Measurements from ENCODE around the gene UBE2G1.

The UBE2G1 gene

DNA sequence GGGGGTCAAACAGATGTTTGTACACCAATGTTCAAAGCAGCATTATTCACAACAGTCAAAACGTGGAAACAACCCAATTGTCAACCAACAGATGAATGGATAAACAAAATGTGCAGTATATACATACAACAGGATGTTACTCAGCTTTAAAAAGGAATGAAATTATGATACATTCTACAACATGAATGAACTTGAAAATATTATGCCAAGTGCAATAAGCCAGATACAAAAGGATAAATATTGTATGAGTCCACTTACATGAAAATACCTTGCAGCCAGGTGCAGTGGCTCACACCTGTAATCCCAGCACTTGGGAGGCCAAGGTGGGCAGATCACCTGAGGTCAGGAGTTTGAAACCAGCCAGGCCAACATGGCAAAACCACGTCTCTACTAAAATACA, 39.9 kb downstream of the UBE2G1 start:
- Mint-ChIP-seq H3K9me3 (no peaks in the 10 kb centered on the region), H3K36me3 (ENCODE audit: insufficient read depth) (peaks cover 17% of the 10 kb centered on the region), H3K4me1 (peaks cover 59% of the 10 kb centered on the region), H3K27ac (ENCODE audit: low read depth) (no peak overlapping the region), H3K4me3 (no peak overlapping the region), H3K27me3 (no peaks in the 10 kb centered on the region)
- ATAC-seq (replicated peaks; ENCODE audit: extremely low read depth, poor library complexity, severe bottlenecking), result no peak
- no peak for DNase-seq (ENCODE audit: low spot score in 2 of 2)

DNA sequence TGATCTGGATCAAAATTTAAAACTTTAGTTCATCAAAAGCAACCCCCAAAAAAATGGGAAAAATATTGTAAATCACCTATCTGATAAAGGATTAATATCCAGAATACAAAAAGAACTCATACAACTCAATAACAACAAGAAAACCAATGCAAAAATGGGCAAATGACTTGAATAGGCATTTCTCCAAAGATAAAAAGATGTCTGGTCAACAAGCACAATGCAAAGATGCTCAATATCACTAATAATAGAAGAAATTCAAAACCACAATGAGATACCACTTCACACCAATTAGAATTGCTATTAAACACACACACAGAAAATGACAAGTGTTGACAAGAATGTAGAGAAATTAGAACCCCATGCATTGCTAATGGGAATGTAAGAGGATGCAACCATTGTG, 40.4 kb downstream of the UBE2G1 start:
- Mint-ChIP-seq H3K36me3 (ENCODE audit: insufficient read depth) (peaks cover 19% of the 10 kb centered on the region), H3K9me3 (no peaks in the 10 kb centered on the region), H3K27ac (ENCODE audit: low read depth) (no peak overlapping the region), H3K27me3 (no peaks in the 10 kb centered on the region), H3K4me1 (peaks cover 56% of the 10 kb centered on the region), H3K4me3 (no peak overlapping the region)
- no peak for DNase-seq (ENCODE audit: low spot score in 2 of 2)
- ATAC-seq (replicated peaks; ENCODE audit: extremely low read depth, poor library complexity, severe bottlenecking), result no peak

DNA sequence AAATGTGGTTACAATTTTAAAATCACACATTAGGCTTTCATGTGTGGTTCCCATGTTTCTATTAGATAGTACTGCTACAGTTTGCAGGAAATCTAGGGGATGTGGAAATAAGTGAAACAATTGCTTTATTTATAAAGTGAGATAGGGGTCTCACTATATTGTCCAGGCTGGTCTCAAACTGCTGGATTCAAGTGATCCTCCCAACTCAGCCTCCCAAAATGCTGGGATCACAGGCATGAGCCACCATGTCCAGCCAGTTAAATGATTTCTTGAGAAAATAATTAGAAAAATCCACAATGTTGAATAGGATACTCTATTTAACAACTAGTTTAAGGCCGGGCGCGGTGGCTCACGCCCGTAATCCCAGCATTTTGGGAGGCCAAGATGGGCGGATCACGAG, 42.0 kb downstream of the UBE2G1 start:
- peaks cover 14% of the 10 kb centered on the region for H3K36me3 Mint-ChIP-seq (ENCODE audit: insufficient read depth)
- no peak overlapping the region for H3K4me3 Mint-ChIP-seq
- H3K27me3 Mint-ChIP-seq, result no peaks in the 10 kb centered on the region
- peaks cover 58% of the 10 kb centered on the region for H3K4me1 Mint-ChIP-seq
- DNase-seq (ENCODE audit: low spot score in 2 of 2) (no peak), ATAC-seq (replicated peaks; ENCODE audit: extremely low read depth, poor library complexity, severe bottlenecking) (no peak)
- no peaks in the 10 kb centered on the region for H3K9me3 Mint-ChIP-seq
- no peak overlapping the region for H3K27ac Mint-ChIP-seq (ENCODE audit: low read depth)

DNA sequence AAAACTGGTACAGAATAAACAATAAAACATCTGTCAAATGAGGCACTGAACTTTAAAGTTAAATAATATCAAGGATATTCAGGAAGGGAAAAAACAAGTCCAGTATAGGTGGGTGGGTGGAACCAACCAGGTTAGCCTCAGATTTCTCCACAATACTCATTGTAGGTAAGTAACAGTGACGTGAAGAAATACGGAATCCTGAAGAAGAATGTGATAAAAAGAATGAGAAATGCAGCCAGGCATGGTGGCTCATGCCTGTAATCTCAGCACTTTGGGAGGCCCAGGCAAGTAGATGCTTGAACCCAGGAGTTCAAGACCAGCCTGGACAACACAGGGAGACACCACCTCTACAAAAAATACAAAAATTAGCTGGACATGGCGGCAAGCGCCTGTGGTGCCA, 47.3 kb downstream of the UBE2G1 start:
- peaks cover 14% of the 10 kb centered on the region for H3K36me3 Mint-ChIP-seq (ENCODE audit: insufficient read depth)
- no peaks in the 10 kb centered on the region for H3K9me3 Mint-ChIP-seq
- no peak overlapping the region for H3K27ac Mint-ChIP-seq (ENCODE audit: low read depth)
- ATAC-seq (replicated peaks; ENCODE audit: extremely low read depth, poor library complexity, severe bottlenecking) (no peak), DNase-seq (ENCODE audit: low spot score in 2 of 2) (no peak)
- no peak overlapping the region for H3K4me3 Mint-ChIP-seq
- peaks cover 57% of the 10 kb centered on the region for H3K4me1 Mint-ChIP-seq
- H3K27me3 Mint-ChIP-seq, result no peaks in the 10 kb centered on the region

DNA sequence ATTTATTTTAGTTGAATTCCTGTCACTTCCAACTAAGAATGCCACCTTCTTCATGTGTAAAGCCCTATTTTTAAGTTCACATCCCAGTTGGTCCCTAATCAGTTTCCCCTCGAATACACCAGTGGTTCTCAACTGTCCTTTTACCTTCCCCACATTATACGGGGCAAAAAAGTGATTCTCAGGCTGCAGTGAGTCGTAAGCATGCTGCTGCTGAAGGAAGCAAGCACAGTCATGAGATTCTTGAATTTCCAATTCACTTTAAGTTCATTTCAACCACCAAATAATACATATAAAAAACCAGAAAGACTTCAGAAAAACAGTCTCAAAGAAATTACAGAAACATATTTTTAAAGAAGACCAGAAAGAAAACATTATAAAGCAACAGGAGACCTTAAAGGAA, 47.9 kb downstream of the UBE2G1 start:
- DNase-seq (ENCODE audit: low spot score in 2 of 2), result no peak
- H3K4me1 Mint-ChIP-seq, result peaks cover 58% of the 10 kb centered on the region
- peaks cover 14% of the 10 kb centered on the region for H3K36me3 Mint-ChIP-seq (ENCODE audit: insufficient read depth)
- H3K27ac Mint-ChIP-seq (ENCODE audit: low read depth), result peak overlapping the region; percentile 63
- no peaks in the 10 kb centered on the region for H3K27me3 Mint-ChIP-seq
- no peaks in the 10 kb centered on the region for H3K9me3 Mint-ChIP-seq
- ATAC-seq (replicated peaks; ENCODE audit: extremely low read depth, poor library complexity, severe bottlenecking), result no peak
- no peak overlapping the region for H3K4me3 Mint-ChIP-seq

DNA sequence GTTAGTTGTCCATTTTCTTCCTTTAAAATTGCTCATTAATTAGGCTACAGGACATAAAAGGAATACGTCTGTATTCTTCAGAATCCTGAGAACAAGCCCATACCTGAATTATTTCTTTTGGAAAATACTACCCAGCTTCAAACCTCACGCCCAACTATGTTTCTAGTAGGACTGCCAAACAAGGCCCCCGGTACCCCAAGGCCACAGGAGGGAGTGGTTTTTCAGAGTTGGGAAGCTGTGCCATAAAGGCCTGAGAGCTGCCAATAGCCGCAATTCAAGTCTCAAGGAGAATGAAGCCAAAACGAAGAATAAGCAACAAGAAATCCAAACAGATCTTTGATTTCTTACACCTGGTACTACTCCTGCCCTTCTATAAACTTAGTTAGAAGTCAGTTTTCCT, 48.3 kb downstream of the UBE2G1 start:
- no peak overlapping the region for H3K4me3 Mint-ChIP-seq
- ATAC-seq (replicated peaks; ENCODE audit: extremely low read depth, poor library complexity, severe bottlenecking) (no peak), DNase-seq (ENCODE audit: low spot score in 2 of 2) (no peak)
- peak overlapping the region; percentile 63 for H3K27ac Mint-ChIP-seq (ENCODE audit: low read depth)
- peaks cover 59% of the 10 kb centered on the region for H3K4me1 Mint-ChIP-seq
- no peaks in the 10 kb centered on the region for H3K9me3 Mint-ChIP-seq
- peaks cover 13% of the 10 kb centered on the region for H3K36me3 Mint-ChIP-seq (ENCODE audit: insufficient read depth)
- no peaks in the 10 kb centered on the region for H3K27me3 Mint-ChIP-seq

DNA sequence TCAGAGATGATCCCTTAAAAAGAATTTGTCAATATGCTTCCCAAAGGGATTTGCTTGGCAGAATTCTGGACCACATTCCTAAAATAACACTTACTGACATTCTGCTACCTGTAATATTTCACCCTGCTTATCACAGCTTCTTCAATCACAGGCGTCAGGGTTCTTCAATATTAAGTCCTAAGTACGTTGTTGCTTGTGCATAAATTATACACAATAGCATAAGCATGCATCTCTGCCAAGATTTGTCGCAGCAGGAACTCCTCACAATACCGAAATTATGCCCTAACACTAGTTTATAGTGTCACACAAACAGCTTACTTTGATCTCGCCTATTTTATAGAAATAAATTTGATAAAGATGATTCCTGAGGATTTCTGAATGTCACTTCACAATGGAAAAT, 48.9 kb downstream of the UBE2G1 start:
- Mint-ChIP-seq H3K4me1 (peaks cover 59% of the 10 kb centered on the region), H3K4me3 (no peak overlapping the region), H3K9me3 (no peaks in the 10 kb centered on the region), H3K27ac (ENCODE audit: low read depth) (no peak overlapping the region), H3K36me3 (ENCODE audit: insufficient read depth) (peaks cover 13% of the 10 kb centered on the region), H3K27me3 (no peaks in the 10 kb centered on the region)
- DNase-seq (ENCODE audit: low spot score in 2 of 2), result no peak
- ATAC-seq (replicated peaks; ENCODE audit: extremely low read depth, poor library complexity, severe bottlenecking), result no peak

DNA sequence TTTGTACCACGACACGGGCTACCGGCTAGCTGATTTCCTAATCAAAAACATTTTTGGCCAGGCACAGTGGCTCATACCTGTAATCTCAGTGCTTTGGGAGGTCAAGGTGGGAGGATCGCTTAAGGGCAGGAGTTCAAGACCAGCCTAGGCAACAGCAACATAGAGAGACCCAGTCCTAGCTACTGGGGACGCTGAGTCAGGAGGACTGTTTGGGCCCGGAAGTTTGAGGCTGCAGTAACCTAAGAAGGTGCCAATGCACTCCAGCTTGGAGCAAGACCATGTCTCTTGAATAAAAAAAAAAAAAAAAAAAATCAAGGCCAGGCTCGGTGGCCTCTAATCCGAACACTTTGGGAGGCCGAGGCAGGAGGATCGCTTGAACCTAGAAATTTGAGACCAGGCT, 49.8 kb downstream of the UBE2G1 start:
- Mint-ChIP-seq H3K27me3 (no peaks in the 10 kb centered on the region), H3K27ac (ENCODE audit: low read depth) (no peak overlapping the region), H3K9me3 (no peaks in the 10 kb centered on the region), H3K4me1 (peaks cover 60% of the 10 kb centered on the region), H3K36me3 (ENCODE audit: insufficient read depth) (peaks cover 16% of the 10 kb centered on the region), H3K4me3 (no peak overlapping the region)
- ATAC-seq (replicated peaks; ENCODE audit: extremely low read depth, poor library complexity, severe bottlenecking) (no peak), DNase-seq (ENCODE audit: low spot score in 2 of 2) (no peak)

DNA sequence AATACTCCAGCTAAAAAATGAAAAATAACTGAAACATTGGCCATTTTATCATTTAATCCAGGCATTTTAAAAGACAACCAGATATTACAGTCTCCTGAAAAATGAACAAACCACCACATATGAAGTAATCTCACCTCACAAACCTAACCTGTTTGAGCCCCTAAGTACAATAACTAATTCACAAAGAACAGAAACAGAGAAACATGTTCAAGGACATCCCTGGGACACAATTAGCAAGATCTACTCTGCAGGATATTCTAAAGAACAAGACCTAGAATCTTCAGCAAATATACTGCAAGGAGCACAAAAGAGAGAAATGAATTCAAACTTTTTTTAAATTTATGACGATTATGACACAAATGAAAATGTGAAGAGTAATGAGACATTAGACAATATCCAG, 51.9 kb downstream of the UBE2G1 start:
- ATAC-seq (replicated peaks; ENCODE audit: extremely low read depth, poor library complexity, severe bottlenecking) (no peak), DNase-seq (ENCODE audit: low spot score in 2 of 2) (no peak)
- Mint-ChIP-seq H3K27ac (ENCODE audit: low read depth) (peak overlapping the region; percentile 50), H3K4me1 (peaks cover 78% of the 10 kb centered on the region), H3K4me3 (no peak overlapping the region), H3K36me3 (ENCODE audit: insufficient read depth) (peaks cover 13% of the 10 kb centered on the region), H3K27me3 (no peaks in the 10 kb centered on the region), H3K9me3 (no peaks in the 10 kb centered on the region)

DNA sequence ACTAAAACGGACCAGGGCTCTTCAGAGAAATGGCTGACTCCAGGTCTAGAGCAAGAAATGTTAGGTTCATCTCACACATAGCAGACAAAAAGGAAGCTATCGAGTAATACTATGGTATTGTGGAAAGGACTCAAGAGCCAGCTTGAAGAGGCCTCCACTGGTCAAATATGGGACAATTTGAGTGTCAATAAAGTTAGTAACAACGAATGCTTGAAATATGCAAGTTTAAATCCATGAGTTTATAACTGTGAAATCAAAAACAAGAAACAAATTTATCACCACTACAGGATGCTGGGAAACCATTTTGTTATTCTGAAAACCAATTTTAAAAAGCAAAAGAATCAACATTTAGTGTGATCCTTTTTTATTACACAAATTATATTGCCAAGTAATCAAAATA, 52.3 kb downstream of the UBE2G1 start:
- H3K4me1 Mint-ChIP-seq, result peaks cover 76% of the 10 kb centered on the region
- ATAC-seq (replicated peaks; ENCODE audit: extremely low read depth, poor library complexity, severe bottlenecking), result no peak

DNA sequence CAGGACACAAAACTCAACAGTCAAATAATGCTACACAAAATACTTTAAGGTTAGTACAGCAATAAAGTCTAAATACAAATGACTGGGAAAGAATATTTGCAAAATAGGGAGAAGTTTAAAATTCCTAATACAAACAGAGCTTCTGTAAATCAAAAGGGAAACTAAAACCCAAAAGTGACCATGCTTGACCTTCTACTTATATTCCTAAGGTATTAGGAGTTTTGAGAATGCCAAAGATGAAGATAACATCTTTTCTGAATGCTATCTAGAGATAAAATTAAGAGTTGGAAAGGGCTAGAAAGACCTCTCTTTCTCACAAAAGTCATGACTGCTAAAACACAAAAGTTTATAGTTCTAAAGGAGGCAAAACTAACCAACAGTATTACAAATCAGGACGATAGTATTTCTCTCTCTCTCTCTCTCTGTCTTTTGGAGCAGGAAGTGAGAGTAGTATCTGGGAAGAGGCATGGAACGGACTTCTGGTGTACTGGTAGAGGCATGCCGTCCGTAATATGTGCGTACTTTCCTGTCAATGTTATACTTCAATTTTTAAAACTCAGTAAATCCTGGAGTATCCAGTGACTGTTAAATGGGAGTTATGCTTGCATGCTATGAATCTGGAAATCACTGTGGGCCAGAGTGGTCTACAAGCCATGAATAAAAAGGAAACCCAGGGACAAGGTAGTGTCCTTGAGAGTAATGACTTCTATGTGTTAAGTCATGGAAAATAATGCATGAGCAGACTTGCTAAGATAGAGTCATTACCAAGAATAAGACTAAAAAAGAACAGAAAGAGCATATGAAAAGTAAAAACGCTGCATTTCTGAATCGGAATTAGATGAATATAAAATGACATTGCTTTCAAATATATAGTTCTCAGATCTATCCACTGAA, 53.0 kb downstream of the UBE2G1 start:
- DNase-seq (ENCODE audit: low spot score in 2 of 2) (no peak), ATAC-seq (replicated peaks; ENCODE audit: extremely low read depth, poor library complexity, severe bottlenecking) (no peak)
- Mint-ChIP-seq H3K27me3 (no peaks in the 10 kb centered on the region), H3K4me1 (peaks cover 75% of the 10 kb centered on the region), H3K36me3 (ENCODE audit: insufficient read depth) (peaks cover 13% of the 10 kb centered on the region), H3K9me3 (no peaks in the 10 kb centered on the region), H3K4me3 (no peak overlapping the region), H3K27ac (ENCODE audit: low read depth) (no peak overlapping the region)

More for the DNA sequence above, 52.3 kb downstream of the UBE2G1 start:
- Mint-ChIP-seq H3K36me3 (ENCODE audit: insufficient read depth) (peaks cover 13% of the 10 kb centered on the region), H3K27ac (ENCODE audit: low read depth) (no peak overlapping the region), H3K27me3 (no peaks in the 10 kb centered on the region), H3K4me3 (no peak overlapping the region), H3K9me3 (no peaks in the 10 kb centered on the region)
- DNase-seq (ENCODE audit: low spot score in 2 of 2), result no peak

DNA sequence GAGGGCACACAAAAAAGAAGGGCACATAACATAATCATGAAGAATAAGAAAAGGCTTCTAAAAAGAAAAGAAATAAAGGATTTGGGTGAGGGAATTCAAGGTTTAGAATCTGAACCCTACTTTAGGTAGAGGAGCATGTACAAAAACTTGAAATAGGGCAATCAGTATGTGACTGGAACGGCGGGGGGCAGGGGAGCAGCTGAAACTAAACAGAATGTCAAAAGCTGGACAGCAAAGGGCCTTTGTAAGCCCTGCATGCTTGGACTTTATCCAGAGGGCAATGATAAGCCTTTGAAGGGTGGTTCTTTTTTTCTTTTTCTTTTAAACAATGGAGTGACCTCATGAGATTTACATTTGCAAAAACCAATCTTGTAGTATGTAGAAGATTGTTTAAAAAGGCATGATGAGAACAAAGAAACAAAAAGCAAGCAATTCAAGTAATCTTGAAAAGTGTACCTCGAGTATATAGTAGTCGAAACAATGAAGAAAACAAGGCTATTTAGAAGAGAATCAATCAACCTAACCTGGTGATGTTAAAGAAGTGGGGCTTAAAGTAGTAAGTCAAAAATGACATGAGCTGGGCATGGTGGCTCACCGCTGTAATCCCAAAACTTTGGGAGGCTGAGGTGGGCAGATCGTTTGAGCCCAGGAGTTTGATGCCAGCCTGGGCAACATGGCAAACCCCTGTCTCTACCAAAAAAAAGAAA, 56.0 kb downstream of the UBE2G1 start:
- Mint-ChIP-seq H3K27ac (ENCODE audit: low read depth) (peak overlapping the region; percentile 25), H3K4me1 (peaks cover 67% of the 10 kb centered on the region), H3K36me3 (ENCODE audit: insufficient read depth) (peaks cover 23% of the 10 kb centered on the region), H3K27me3 (no peaks in the 10 kb centered on the region), H3K9me3 (no peaks in the 10 kb centered on the region), H3K4me3 (no peak overlapping the region)
- ATAC-seq (replicated peaks; ENCODE audit: extremely low read depth, poor library complexity, severe bottlenecking), result no peak
- no peak for DNase-seq (ENCODE audit: low spot score in 2 of 2)

DNA sequence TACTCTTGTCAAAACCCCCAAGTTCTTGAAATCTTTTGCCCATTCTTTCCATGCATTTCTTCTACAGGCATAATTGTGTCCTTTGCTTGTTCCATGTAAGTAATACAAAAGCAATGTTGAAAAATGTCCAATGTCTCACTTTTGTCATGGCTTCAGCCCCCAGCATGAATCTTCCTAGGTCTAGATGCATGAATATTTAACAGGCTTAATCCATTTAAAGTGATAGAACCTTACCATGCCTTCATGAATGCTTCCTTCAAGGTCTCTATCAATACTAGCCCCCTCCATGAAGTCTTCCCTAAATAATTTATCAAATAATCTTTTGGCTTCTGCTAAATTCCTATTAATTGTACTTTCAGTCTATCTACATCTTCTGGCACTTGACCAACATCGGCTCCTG, 56.6 kb downstream of the UBE2G1 start:
- Mint-ChIP-seq H3K27me3 (no peaks in the 10 kb centered on the region), H3K27ac (ENCODE audit: low read depth) (peak overlapping the region; percentile 25), H3K9me3 (no peaks in the 10 kb centered on the region), H3K36me3 (ENCODE audit: insufficient read depth) (peaks cover 26% of the 10 kb centered on the region), H3K4me3 (no peak overlapping the region), H3K4me1 (peaks cover 64% of the 10 kb centered on the region)
- DNase-seq (ENCODE audit: low spot score in 2 of 2) (no peak), ATAC-seq (replicated peaks; ENCODE audit: extremely low read depth, poor library complexity, severe bottlenecking) (no peak)

Measured in central memory CD8-positive, alpha-beta T cell (primary cell).